Activated gamma-delta T cell (primary cell): ENCODE data around the gene NR0B2.
"Not testable (repeated sequence)": the region's sequence is repeated elsewhere in the genome, so short reads cannot be mapped to it uniquely, and the experiment has no call there.

ENCODE experiments used
- DNase-seq: peaks from one replicate; lab custom pipeline; 2025; lab: John Stamatoyannopoulos, UW

Gene NR0B2

DNA sequence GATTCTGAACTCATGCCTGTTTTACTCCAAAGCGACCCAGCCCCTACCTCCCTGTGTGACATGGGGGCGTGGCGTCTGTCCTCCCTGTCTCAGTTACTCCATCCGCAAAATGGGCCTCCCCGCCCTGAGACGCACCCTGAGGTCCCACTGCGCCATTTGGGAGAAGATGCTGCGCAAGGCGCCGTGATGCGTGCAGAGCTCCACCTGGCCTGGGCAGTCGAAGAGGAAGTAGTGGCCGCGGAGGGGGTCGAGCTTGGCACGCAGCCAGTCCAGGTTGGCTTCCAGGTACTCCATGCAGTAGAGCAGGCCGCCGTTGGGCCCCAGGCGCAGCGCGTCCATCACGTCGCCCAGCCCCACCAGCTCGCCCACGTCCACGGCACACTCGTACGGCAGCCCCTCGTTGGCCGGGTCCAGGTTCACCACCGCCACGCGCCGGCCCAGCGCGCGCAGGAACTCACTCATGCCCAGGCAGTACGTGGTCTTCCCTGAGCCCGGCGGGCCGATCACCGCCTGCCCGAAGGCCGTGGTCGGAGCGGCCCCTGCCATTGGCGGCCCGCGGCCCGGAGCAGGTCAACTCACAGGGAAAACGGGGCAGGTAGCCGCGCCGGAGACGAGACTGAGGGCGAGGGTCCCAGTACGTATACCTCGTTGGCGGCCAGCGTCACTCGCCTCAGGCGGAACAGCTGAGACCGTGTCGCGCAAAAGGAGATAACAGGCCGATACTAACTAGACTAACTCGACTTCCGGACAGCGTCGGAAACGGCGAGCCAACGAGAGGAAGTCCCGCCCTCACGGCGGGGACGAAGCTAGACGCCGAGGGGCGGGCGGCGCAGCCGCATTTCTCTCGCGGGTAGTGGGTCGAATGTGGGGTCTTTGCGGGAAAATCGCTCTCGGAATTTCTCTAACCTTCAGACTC, 24.0 kb downstream of the NR0B2 start, which contains the start of gene GPN2:
Gene GPN2, minus strand, starts transcription at position 733 of the 916 bp plus-strand sequence. Its CDS starts 187 bp downstream, at position 546.
- DNase-seq, result peak; percentile 57

DNA sequence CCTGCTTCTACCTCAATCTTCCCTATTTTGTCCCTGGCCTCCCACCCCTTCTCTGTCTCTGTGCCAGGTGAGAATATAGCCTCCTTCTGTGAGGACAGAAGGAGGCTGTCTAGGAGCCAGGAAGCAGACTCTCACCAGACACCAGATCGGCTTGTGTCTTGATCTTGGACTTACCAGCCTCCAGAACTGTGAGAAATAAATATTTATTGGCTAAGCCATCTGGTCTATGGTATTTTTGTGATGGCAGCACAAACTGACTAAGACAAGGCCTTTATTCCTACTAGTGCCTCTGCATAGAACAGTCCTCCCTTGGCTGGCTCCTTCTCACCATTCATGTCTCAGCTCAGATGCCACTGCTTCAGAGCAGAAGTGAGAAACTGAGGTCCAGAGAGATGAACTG, 25.5 kb downstream of the NR0B2 start:
- DNase-seq, result no peak

DNA sequence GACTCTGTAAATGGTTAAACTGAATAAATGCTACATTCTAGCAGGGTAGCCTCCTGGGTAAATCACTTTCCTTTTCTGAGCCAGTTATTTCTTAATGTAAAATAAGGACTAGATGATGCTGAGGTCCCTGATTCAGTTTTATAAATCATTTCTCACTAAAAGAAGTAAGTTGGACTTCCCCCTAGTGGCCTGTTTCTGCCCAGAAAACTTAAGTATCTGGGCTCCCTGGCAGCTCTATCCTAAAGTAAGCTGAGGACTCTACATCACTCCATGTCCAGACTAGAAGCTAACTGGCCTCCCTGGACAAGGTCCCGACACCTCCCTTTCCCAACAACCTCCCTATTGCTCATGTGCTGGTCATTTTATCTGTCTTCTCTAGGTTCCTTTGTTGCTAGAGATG, 26.6 kb downstream of the NR0B2 start:
- no peak for DNase-seq

DNA sequence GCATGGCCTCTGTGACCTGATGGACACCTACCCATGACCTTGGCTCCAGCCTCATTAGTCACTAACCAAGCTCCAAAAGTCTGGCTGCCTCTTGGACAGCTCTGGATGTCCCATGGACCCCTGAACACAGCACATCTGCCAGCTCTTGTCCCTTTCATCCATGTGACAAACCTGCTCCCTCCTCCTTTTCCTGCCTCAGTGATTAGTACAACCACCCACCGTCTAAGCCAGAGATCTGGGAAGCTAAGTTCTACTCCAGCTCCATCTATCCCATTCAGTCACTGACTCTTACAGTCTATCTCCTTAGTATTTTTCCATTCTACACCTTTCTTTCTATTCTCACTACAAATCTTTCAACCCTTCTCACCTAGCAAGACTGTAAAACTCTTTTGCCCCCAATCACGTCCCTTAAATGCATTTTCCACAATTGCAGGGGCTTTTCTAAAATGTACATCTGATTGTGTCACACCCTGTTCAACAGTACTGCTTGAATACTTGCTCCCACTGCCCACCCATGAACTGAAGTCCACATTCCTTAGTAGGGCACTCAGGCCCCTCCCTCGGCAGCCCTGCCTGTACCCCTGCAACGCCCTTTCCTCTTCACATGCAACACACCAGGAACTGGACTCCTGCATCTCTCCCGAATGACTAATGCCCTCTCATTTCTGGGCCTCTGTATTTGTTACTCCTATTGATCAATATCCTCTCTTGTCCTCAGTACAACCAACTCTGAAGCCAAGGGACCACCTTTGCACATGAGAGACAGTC, 30.9 kb downstream of the NR0B2 start:
- no peak for DNase-seq

DNA sequence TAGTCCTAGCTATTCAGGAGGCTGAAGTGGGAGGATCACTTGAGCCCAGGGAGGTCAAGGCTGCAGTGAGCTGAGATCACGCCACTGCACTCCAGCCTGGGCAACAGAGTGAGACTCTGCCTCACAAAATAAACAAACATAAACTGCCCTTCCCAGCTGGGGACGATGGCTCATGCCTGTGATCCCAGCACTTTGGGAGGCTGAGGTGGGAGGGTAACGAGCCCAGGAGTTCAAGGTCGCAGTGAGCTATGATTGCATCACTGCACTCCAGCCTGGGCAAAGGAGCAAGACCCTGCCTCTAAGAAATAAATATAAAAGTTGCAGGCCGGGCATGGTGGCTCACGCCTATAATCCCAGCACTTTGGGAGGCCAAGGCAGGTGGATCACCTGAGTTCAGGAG, 32.2 kb downstream of the NR0B2 start:
- not testable (repeated sequence) for DNase-seq

DNA sequence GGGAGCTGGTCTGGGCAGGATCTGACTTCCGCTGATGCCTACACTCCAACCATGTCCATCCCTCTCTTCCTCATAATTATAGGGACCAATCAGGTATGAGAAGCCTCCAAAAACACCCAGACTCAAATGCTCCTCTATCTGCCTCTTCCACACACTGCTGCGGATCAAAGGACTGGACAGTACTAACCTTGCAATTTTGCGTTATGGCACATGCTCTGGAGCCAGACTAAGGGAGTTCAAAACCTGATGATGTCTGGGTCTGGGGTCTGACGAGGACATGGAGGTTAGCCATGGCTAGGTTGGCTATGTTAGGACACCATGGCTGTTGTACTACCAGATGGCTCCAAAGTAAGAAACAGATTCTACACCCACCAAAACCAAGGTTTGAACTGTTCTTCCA, 34.0 kb downstream of the NR0B2 start:
- DNase-seq, result no peak

DNA sequence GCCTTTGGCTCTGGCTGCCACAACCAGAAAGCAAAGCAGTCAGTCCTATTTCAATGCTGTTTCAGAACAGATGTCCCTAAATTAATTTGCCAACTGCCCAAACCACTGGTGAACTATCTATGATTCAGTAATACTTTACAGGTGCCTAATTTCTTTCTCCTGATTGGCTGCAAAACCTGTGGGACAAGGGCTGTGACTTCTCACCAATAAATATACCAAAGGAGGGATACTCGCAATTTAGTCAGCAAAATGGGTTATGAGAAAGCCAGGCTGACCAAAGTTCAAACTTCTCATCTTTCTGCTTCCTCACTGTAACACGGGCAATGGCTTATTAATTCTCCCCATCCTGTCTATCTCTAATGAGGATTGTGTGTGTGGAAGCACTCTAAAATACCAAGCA, 36.4 kb downstream of the NR0B2 start:
- no peak for DNase-seq

DNA sequence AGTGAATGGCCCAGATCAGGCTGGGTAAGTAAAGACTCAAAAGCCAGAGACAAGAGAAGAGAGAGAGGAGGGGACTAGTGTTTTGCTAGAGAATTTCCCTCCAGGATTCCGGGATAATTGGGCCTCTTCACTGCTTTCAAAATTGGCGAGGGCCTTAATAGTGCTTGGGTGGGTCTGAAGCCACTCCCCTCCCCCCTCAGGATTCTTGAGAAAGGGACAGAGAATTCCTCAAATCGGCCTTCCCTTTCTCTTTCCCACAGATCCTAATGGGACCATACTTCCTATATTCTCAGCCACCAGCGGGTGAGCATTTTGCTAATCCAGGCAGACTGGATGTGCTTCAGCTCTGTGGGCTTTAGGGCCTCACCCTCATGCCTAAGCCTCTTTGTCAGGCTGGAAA, 38.9 kb downstream of the NR0B2 start:
- DNase-seq, result no peak

DNA sequence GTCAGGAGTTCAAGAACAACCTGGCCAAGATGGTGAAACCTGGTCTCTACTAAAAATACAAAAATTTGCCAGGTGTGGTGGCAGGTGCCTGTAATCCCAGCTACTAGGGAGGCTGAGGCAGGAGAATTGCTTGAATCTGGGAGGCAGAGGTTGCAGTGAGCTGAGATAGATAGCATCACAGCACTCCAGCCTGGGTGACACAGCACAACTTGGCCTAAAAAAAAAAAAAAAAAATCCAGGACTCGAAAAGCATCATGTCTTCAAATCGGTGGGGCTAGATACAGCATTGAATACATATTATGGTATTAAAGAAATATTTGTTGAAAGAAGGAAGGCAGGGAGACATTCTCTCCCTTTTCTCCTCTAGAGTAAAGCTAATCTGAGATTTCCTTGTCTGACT, 40.7 kb downstream of the NR0B2 start:
- not testable (repeated sequence) for DNase-seq

DNA sequence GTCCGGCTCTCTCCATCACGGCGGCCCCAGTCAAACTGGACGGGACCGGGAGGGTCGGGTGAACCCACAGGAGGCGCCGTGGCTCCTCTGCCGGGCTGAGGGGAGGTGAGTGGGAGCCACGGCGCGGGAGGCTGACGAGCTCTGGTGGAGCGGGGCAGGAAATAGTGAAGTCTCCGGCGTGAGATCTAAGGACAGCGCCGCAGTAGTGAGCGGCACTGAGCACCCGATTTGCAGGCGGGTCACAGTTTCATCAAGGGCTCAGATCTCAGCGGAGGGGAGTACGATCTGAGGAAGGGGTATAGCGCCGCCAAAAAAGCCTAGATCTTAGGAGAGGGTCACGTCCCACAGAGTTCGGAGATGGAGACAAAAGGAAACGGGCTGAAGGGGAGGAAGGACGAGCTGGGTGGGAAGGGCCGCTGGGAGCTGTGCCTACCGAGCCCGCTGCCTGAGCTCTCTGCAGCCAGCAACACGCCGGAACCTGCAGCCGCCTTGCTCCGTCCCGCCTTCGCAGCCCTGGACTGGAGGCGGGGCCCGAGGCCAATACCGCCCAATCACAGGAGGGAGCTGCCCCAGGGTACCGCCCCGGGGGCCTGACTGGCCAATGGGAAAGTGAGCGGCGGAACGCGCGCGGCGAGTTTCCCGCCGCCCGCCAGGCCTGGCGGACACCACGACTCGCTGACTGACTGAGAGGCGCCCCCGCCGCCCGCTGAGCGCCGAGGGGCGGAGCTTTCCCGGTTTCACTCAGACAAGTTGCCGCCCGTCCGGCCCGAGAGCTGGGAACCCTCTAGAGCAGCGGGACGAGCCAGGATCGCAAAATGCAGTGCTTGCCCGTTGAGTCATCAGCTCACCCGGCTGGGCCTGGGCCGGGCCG, 48.9 kb downstream of the NR0B2 start:
- peak; percentile 89 for DNase-seq

DNA sequence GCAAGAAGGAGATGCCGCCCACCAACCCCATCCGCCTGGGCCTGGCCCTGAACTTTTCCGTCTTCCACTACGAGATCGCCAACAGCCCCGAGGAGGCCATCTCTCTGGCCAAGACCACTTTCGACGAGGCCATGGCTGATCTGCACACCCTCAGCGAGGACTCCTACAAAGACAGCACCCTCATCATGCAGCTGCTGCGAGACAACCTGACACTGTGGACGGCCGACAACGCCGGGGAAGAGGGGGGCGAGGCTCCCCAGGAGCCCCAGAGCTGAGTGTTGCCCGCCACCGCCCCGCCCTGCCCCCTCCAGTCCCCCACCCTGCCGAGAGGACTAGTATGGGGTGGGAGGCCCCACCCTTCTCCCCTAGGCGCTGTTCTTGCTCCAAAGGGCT, 50.1 kb downstream of the NR0B2 start:
- DNase-seq, result no peak

DNA sequence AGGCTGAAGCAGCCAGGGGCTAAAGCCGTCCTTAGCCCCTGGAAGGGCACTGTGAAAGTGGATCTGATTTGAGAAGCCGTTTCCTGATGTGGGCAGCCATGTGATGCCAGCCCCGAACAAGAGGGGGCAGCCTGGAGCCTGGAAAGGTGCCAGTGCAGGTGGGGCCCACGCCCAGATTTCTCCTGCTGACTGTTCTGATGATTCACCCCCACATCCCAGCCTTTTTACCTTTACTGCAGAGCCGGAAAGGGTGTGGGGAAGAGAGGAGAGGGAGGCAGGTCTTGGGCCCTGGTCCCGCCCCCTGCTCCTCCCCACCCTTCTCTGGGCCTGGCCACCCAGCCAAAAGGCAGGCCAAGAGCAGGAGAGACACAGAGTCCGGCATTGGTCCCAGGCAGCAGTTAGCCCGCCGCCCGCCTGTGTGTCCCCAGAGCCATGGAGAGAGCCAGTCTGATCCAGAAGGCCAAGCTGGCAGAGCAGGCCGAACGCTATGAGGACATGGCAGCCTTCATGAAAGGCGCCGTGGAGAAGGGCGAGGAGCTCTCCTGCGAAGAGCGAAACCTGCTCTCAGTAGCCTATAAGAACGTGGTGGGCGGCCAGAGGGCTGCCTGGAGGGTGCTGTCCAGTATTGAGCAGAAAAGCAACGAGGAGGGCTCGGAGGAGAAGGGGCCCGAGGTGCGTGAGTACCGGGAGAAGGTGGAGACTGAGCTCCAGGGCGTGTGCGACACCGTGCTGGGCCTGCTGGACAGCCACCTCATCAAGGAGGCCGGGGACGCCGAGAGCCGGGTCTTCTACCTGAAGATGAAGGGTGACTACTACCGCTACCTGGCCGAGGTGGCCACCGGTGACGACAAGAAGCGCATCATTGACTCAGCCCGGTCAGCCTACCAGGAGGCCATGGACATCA, 50.7 kb downstream of the NR0B2 start, which contains the start of gene SFN:
Gene SFN, plus strand, starts transcription at position 369 of the 904 bp plus-strand sequence. Its CDS starts 64 bp downstream, at position 433.
- DNase-seq, result no peak

DNA sequence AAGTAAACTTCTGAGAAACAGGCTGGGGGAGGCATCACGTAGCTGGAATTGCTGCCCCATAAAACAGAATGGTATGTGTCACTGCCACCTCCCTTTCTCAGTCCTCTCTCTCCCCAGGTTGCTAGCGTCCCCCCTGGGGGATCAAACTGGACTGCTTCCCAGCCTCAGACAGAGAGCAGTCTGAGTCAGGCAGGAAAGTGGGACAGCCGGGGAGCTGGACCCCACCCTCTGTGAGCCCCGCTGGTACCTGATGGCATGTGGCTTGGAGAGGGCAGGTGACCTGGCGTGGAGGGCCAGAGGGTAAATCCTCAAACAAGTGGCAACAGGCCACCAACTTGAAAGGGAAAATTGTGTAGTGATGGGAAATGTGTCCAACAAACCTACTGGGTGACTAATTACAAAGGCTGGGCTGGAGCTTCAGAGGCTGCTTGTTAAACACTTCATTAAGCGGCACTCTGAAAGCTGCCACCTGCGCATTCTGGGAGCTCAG, 51.8 kb downstream of the NR0B2 start:
- DNase-seq, result no peak
